NCI-H1694 (cell line): ENCODE results near the gene SCN11A.
"Not testable (repeated sequence)": the region's sequence is repeated elsewhere in the genome, so short reads cannot be mapped to it uniquely, and the experiment has no call there.

Experiments used
- DNase-seq: peaks from one replicate; lab custom pipeline; 2025; lab: John Stamatoyannopoulos, UW

SCN11A gene

GRCh38 chr3:39065197-39065596, 13.5 kb upstream of the SCN11A start:
- DNase-seq: no peak

GRCh38 chr3:39064646-39065045, 12.9 kb upstream of the SCN11A start:
- no peak for DNase-seq

GRCh38 chr3:39063143-39063542, 11.4 kb upstream of the SCN11A start:
- no peak for DNase-seq

- DNase-seq: no peak
These were observed 10.4 kb upstream of the SCN11A start for GRCh38 chr3:39062180-39062579.

GRCh38 chr3:39061228-39061627, 9.5 kb upstream of the SCN11A start:
- not testable (repeated sequence) for DNase-seq

GRCh38 chr3:39056151-39056550, 4.4 kb upstream of the SCN11A start:
- no peak for DNase-seq

- no peak for DNase-seq
These were observed 2.0 kb upstream of the SCN11A start for GRCh38 chr3:39053696-39054095.

GRCh38 chr3:39052583-39052982, 839 bp upstream of the SCN11A start:
- no peak for DNase-seq

- no peak for DNase-seq
These were observed 1.7 kb downstream of the SCN11A start for GRCh38 chr3:39050029-39050428.

GRCh38 chr3:39038165-39038564, 13.6 kb downstream of the SCN11A start:
- no peak for DNase-seq

- no peak for DNase-seq
These were observed 22.2 kb downstream of the SCN11A start for GRCh38 chr3:39029556-39029955.

- DNase-seq: no peak
These were observed 23.2 kb downstream of the SCN11A start for GRCh38 chr3:39028546-39028945.

GRCh38 chr3:39025222-39025970, 26.3 kb downstream of the SCN11A start:
- no peak for DNase-seq

- no peak for DNase-seq
These were observed 27.2 kb downstream of the SCN11A start for GRCh38 chr3:39024497-39024896.

GRCh38 chr3:39022286-39022630, 29.5 kb downstream of the SCN11A start:
- DNase-seq: no peak

- DNase-seq: no peak
These were observed 30.1 kb downstream of the SCN11A start for GRCh38 chr3:39021465-39022285.

- no peak for DNase-seq
These were observed 30.7 kb downstream of the SCN11A start for GRCh38 chr3:39021029-39021428.

GRCh38 chr3:39019299-39019698, 32.4 kb downstream of the SCN11A start:
- no peak for DNase-seq

GRCh38 chr3:39015418-39015817, 36.3 kb downstream of the SCN11A start:
- no peak for DNase-seq

GRCh38 chr3:39013921-39014509, 37.7 kb downstream of the SCN11A start:
- no peak for DNase-seq

- DNase-seq: no peak
These were observed 38.5 kb downstream of the SCN11A start for GRCh38 chr3:39013289-39013688.

- DNase-seq: no peak
These were observed 40.5 kb downstream of the SCN11A start for GRCh38 chr3:39011191-39011736.

GRCh38 chr3:39005295-39005694, 46.4 kb downstream of the SCN11A start:
- DNase-seq: no peak
